GM12873 (cell line): ENCODE measurements around the gene TBCE.

Experiments used
- TF ChIP-seq, protein P1 (sequence below): IDR thresholded peaks from 2 replicates; pipeline ENCODE4 v1.5.1; 2012; ENCODE audit warnings: low read depth, mild to moderate bottlenecking, moderate library complexity, low read length, control low read depth; ENCODE audit not compliant: insufficient read depth; ENCODE audit errors: missing control alignments

Gene TBCE

DNA sequence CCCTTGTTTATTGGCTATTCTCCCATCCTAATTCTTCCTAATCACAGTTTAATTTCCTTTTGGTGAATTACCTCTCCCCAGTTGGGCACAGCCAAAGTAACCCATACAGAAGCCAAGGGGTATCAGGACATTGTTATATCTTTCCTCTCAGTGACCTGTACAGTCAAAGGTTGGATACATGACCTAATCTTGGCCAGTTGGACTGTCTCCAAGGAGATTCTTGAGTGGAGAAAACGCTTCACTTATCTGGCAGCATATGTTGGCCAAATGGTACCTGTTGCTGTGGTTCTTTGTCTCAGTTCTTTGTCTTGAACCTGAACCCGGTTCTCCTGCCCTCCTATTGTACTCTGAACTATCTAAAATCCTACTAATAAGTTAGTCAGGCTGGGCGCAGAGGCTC, 15.3 kb upstream of the TBCE start:
- TF ChIP-seq, protein P1, sequence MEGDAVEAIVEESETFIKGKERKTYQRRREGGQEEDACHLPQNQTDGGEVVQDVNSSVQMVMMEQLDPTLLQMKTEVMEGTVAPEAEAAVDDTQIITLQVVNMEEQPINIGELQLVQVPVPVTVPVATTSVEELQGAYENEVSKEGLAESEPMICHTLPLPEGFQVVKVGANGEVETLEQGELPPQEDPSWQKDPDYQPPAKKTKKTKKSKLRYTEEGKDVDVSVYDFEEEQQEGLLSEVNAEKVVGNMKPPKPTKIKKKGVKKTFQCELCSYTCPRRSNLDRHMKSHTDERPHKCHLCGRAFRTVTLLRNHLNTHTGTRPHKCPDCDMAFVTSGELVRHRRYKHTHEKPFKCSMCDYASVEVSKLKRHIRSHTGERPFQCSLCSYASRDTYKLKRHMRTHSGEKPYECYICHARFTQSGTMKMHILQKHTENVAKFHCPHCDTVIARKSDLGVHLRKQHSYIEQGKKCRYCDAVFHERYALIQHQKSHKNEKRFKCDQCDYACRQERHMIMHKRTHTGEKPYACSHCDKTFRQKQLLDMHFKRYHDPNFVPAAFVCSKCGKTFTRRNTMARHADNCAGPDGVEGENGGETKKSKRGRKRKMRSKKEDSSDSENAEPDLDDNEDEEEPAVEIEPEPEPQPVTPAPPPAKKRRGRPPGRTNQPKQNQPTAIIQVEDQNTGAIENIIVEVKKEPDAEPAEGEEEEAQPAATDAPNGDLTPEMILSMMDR = no peak

DNA sequence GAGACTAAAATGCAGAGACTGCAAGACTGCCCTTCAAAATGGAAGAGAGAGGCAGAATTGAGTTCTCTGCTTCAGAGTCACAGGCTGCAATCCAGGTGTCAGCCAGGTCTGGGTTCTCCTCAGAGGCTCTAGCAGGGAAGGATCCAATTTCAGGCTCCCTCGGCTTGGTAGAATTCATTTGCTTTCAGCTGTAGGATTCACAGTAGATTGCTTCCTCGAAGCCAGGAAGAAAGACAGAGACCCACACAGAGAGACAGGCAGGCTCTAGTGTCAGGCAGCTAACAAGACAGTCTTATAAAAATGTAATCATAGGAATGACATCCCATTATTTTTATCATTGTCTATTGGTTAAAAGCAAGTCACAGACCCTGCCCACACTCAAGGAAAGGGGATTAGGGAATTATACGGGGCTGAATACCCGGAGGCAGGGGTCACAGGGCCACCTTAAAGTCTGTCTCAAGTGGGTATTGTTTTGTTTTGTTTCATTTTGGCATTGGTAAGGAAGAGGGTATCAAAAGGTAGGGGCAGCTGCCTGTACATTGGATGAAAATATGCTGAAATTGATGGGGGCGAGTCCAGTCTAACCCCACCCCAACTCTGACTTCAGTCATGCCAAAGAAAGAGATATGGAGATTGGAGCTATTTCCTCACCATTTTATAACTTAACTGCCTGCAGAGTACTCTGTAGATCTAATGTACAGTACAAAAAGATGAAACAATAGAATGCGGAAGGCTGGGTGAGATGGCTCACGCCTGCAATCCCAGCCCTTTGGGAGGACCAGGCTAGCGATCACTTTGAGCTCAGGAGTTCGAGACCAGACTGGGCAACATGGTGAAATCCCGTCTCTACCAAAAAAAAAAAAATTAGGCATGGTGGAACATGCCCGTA, 9.5 kb upstream of the TBCE start:
- TF ChIP-seq, protein P1 = no peak

DNA sequence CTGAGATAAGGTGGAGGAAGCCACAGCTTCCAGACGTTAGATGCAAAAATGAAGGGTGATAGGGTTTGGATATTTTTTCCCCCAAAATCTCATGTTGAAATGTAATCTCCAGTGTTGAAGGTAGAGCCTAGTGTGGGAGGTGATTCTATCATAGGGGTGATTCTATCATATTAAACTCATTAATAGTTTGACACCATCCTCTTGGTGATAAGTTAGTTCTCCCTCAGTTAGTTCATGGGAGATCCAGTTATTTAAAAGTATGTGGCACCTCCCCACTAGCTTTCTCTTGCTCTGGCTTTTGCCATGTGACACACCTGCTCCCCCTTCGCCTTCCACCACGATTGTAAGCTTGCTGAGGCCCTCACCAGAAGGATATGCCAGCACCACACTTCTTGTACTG, 8.3 kb upstream of the TBCE start:
- TF ChIP-seq, protein P1 = no peak

DNA sequence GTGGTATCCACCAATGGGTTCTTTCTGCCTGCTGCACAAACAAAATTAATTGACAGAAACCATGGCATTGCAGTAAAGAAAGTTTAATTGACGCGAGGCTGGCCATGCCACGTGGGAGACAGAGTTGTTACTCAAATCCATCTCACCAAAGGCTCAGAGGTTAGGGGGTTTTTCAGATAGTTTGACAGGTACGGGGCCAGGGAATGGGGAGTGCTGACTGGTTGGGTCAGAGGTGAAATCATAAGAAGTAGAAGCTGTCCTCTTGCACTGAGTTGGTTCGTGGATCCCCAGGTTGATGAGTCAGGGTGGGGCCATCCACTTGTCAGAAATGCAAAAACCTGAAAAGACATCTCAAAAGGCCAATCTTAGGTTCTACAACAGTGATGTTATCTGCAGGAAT, 941 bp upstream of the TBCE start:
- TF ChIP-seq, protein P1 = no peak

DNA sequence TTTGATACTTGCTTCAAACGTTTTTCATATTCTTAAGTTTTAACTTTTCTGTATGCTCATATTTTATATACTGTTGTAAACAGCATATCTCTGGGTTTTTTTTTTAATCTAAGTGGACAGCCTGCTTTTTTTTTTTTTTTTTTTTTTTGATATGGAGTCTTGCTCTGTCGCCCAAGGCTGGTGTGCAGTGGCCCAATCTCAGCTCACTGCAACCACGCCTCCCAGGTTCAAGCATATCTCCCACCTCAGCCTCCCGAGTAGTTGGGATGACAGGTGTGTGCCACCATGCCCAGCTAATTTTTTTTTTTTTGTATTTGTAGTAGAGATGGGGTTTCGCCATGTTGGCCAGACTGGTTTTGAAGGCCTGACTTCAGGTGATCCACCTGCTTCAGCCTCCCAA, 1.2 kb downstream of the TBCE start:
- TF ChIP-seq, protein P1 = no peak

DNA sequence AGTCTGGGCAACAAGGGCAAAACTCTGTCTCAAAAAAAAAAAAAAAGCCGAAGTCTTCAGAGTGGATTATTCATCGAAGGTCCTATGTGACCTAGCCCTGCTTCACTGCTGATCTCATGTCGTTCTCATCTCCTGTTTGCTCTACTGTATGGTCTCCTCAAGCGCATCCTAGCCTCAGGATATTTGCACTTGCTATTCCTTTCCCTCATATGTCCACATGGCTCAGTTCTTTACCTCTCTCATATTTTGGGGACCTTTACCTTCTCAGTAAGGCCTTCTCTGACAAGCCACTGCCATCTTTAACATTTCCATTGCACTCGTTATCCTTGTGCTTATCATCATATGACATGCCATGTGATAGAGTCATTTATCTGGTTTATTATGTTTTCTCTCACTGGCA, 2.6 kb downstream of the TBCE start:
- TF ChIP-seq, protein P1 = no peak

DNA sequence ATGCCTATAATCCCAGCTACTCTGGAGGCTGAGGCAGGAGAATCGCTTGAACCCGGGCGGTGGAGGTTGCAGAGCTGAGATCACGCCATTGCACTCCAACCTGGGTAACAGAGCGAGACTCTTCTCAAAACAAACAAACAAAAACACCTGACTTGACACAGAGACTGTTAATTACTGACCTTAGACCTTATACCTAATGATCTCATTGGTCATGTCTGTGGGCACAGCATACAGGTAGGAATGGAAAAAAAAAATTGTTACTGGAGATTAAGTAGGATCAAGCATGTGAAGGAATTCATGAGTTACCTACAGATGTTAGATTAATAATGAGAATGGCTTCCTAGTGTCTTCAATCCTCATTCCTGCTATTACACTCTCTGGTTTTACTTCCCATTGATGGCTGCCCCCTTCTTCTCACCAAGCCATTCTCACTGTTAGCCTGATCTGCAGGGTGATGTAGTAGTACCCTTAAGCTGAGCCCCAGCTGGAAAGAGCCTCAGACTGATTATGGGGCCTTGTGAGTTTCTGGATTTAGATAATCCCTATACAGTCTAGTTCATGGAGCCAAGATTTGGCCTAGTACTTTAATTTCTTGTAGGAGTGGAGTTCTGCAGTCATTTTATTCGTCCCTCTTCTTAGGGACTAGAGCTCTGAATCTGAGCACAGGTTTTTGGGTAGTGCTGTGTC, 8.8 kb downstream of the TBCE start:
- TF ChIP-seq, protein P1 = no peak
